ENCODE results near the gene GSTCD.

GRCh38 chr4:105712766-105713165 lies 4.2 kb downstream of the GSTCD start:
- TF ChIP-seq CTCF (conservative IDR thresholded peaks at IDR 0.05): no peak
- no peak for TF ChIP-seq ZFX (IDR thresholded peaks at IDR 0.05)

All from C4-2B (cell line).